CD14-positive monocyte (primary cell): Measurements from ENCODE around the gene RETREG3. TPM values are rescaled to one million over a fixed set of nuclear protein-coding genes. Genes with fewer than 3 reads are reported as not detected.

ENCODE experiments used
- DNase-seq, 3 donors: peaks; one replicate each; pipeline ENCODE4 v3.0.0-alpha.2; 2011 to 2022
- H2AFZ ChIP-seq: 2 replicates; pipeline ENCODE4 v1.6.0; 2012; ENCODE audit warnings: mild to moderate bottlenecking, low read depth, low read length, inconsistent platforms; ENCODE audit not compliant: insufficient read depth, poor library complexity, severe bottlenecking
- H3K27ac ChIP-seq, 2 donors: 1 replicate in 1 of 2; 2 replicates in 1 of 2; pipeline ENCODE4 v1.5.1; 2012 to 2013; ENCODE audit warnings: low read length in 2 of 2, control low read depth in 1 of 2, inconsistent platforms in 1 of 2, low read depth in 1 of 2, mild to moderate bottlenecking in 1 of 2
- H3K27me3 ChIP-seq, 2 donors: one replicate each; pipeline versions ENCODE4 v1.6.0 to v1.6.1; 2011 to 2013; ENCODE audit warnings: low read length in 2 of 2; ENCODE audit not compliant: control insufficient read depth in 2 of 2, insufficient read depth in 2 of 2
- H3K36me3 ChIP-seq, 2 donors: replicated peaks in 1 of 2; 1 replicate in 1 of 2; 2 replicates in 1 of 2; pipeline versions ENCODE4 v1.5.1 to v1.6.1; 2012 to 2013; ENCODE audit warnings: low read length in 2 of 2, control low read depth in 1 of 2, inconsistent platforms in 1 of 2, mild to moderate bottlenecking in 1 of 2; ENCODE audit not compliant: insufficient read depth in 2 of 2, control insufficient read depth in 1 of 2
- H3K4me1 ChIP-seq, 2 donors: 1 replicate in 1 of 2; 2 replicates in 1 of 2; pipeline versions ENCODE4 v1.5.1 to v1.6.1; 2012 to 2013; ENCODE audit warnings: low read length in 2 of 2, control low read depth in 1 of 2, inconsistent platforms in 1 of 2, mild to moderate bottlenecking in 1 of 2, moderate library complexity in 1 of 2; ENCODE audit not compliant: insufficient read depth in 2 of 2, control insufficient read depth in 1 of 2
- H3K4me2 ChIP-seq: replicated peaks from 2 replicates; pipeline ENCODE3; 2012; ENCODE audit warnings: low read length, moderate library complexity, mild to moderate bottlenecking; ENCODE audit not compliant: poor library complexity, severe bottlenecking; ENCODE audit errors: extremely low read depth
- H3K4me3 ChIP-seq, 3 experiments: fragments of 200-600 bp in 1 of 3; sonication (generic) in 1 of 3; replicated peaks in 1 of 3; 1 replicate in 2 of 3; 2 replicates in 1 of 3; pipeline ENCODE4 v1.5.1; 2011 to 2013; ENCODE audit warnings: low read length in 3 of 3, mild to moderate bottlenecking in 3 of 3, control low read depth in 2 of 3, low read depth in 2 of 3, inconsistent platforms in 1 of 3, moderate library complexity in 1 of 3
- H3K79me2 ChIP-seq: 2 replicates; pipeline ENCODE4 v1.6.0; 2012; ENCODE audit warnings: mild to moderate bottlenecking, control low read depth, inconsistent platforms, low read length, moderate library complexity; ENCODE audit not compliant: insufficient read depth
- H3K9ac ChIP-seq: 2 replicates; pipeline ENCODE4 v1.6.0; 2017; ENCODE audit warnings: low read length, mild to moderate bottlenecking; ENCODE audit not compliant: insufficient read depth, poor library complexity, severe bottlenecking
- H3K9me3 ChIP-seq, 2 donors: replicated peaks in 1 of 2; 1 replicate in 1 of 2; 2 replicates in 1 of 2; pipeline versions ENCODE4 v1.5.1 to v1.6.1; 2012 to 2013; ENCODE audit warnings: low read length in 2 of 2, control low read depth in 1 of 2; ENCODE audit not compliant: control insufficient read depth in 1 of 2, insufficient read depth in 1 of 2
- H4K20me1 ChIP-seq: 2 replicates; pipeline ENCODE4 v1.6.0; 2012; ENCODE audit warnings: mild to moderate bottlenecking, low read length, control low read depth, moderate library complexity; ENCODE audit not compliant: insufficient read depth
- H3K27ac Mint-ChIP-seq, 7 donors: one replicate each; pipeline ENCODE4 v1.8.0; 2020; ENCODE audit warnings: mild to moderate bottlenecking in 7 of 7, mixed read lengths in 7 of 7, moderate library complexity in 6 of 7, inconsistent platforms in 2 of 7
- H3K27me3 Mint-ChIP-seq, 3 donors: one replicate each; pipeline ENCODE4 v1.8.0; 2021 to 2022; ENCODE audit warnings: low read depth in 3 of 3, mild to moderate bottlenecking in 3 of 3, mixed read lengths in 3 of 3, moderate library complexity in 3 of 3, inconsistent platforms in 1 of 3
- H3K36me3 Mint-ChIP-seq, 2 donors: one replicate each; pipeline ENCODE4 v1.8.0; 2020; ENCODE audit warnings: mixed read lengths in 2 of 2, inconsistent platforms in 1 of 2, mild to moderate bottlenecking in 1 of 2
- H3K4me1 Mint-ChIP-seq: one replicate; pipeline ENCODE4 v1.8.0; 2020; ENCODE audit warnings: mild to moderate bottlenecking, mixed read lengths
- H3K4me3 Mint-ChIP-seq, 2 donors: one replicate each; pipeline ENCODE4 v1.8.0; 2020; ENCODE audit warnings: mild to moderate bottlenecking in 2 of 2, mixed read lengths in 2 of 2, moderate library complexity in 1 of 2
- H3K9me3 Mint-ChIP-seq, 7 donors: one replicate each; pipeline ENCODE4 v1.8.0; 2020 to 2022; ENCODE audit warnings: mixed read lengths in 7 of 7, mild to moderate bottlenecking in 6 of 7, moderate library complexity in 6 of 7, inconsistent platforms in 2 of 7
- WGBS: methylation state at CpG from one replicate; pipeline ENCODE4 v1.1.5; 2013; ENCODE audit warnings: missing lambda C conversion rate; ENCODE audit not compliant: insufficient coverage; 5-methylcytosine and 5-hydroxymethylcytosine counted together
- intact Hi-C, 2 donors: fragments of 100-400 bp; cut with micrococcal nuclease; formaldehyde crosslinking; loops; one replicate each; pipeline versions ENCODE4 v1.15.0 to v1.15.1; 2023
- polyA plus RNA-seq, 3 donors: library from polyadenylated mRNA; depleted of rRNA in 1 of 3; unstranded in 2 of 3; stranded (reverse) in 1 of 3; fragments of 300-500 nt in 2 of 3; fragments of >200 nt in 1 of 3; fragmentation: Illumina TruSeq in 2 of 3; gene quantifications; 1 replicate in 2 of 3; 2 replicates in 1 of 3; pipeline ENCODE4 v1.2.3, GENCODE V29; 2012 to 2021
- TF ChIP-seq, protein P1 (sequence below): fragments of 200-600 bp; IDR thresholded peaks from one replicate; pipeline ENCODE4 v1.8.0; 2022; ENCODE audit warnings: antibody characterized with exemption, mild to moderate bottlenecking

RETREG3 gene
- polyA plus RNA-seq, 3 donors = 34.0 to 69.9 (median 69.9) TPM

DNA sequence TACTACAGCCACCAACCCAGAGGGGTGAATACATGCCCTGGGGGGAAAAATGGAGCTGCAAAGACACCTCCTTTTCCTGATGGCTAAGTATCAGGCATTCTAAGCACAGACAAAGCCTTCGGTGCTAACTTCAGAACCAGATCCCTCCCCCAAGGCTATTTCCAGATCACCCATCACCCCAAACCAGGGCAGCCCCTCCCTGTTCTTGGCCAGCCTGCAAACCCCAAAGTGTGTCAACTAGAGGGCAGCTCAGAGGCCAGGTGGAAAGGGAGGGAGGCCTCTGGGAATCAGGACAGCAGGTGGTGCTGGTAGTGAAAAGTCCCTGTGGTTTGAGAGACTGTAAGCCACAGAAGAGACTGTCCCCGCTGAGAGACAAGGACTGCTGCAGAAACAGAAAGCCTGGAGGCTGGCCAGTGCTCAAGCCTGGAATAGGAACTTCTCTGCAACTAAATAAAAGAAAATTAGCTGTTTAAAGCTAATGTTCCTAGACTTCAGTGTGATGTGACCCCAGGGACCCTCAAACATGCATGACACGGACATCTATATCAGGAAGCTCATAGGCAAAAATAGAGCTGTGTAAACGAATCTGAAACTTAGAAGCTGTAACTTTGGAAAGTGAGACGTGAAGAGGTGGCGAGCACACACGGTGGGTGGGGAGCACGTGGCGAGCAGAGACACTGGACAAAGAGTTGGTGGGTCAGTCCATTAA lies 9.4 kb upstream of the RETREG3 start:
- no peaks in the 10 kb centered on the region for H3K79me2 ChIP-seq
- H2AFZ ChIP-seq = no peak overlapping the region
- H3K9ac ChIP-seq = no peak overlapping the region
- no peak overlapping the region for H3K27ac Mint-ChIP-seq
- H3K4me2 ChIP-seq = no peak overlapping the region
- H3K27ac ChIP-seq = no peak overlapping the region
- H3K27me3 ChIP-seq = no peaks in the 10 kb centered on the region
- peaks cover 0 to 3% (median 0%) of the 10 kb centered on the region in 3 donors for H3K27me3 Mint-ChIP-seq
- no peaks in the 10 kb centered on the region for H3K9me3 Mint-ChIP-seq
- peaks cover 17 to 24% of the 10 kb centered on the region in 2 donors for H3K36me3 ChIP-seq
- peaks cover 22 to 25% of the 10 kb centered on the region in 2 donors for H3K36me3 Mint-ChIP-seq
- TF ChIP-seq, protein P1, sequence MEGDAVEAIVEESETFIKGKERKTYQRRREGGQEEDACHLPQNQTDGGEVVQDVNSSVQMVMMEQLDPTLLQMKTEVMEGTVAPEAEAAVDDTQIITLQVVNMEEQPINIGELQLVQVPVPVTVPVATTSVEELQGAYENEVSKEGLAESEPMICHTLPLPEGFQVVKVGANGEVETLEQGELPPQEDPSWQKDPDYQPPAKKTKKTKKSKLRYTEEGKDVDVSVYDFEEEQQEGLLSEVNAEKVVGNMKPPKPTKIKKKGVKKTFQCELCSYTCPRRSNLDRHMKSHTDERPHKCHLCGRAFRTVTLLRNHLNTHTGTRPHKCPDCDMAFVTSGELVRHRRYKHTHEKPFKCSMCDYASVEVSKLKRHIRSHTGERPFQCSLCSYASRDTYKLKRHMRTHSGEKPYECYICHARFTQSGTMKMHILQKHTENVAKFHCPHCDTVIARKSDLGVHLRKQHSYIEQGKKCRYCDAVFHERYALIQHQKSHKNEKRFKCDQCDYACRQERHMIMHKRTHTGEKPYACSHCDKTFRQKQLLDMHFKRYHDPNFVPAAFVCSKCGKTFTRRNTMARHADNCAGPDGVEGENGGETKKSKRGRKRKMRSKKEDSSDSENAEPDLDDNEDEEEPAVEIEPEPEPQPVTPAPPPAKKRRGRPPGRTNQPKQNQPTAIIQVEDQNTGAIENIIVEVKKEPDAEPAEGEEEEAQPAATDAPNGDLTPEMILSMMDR = no peak
- H3K9me3 ChIP-seq = no peaks in the 10 kb centered on the region
- no peaks in the 10 kb centered on the region for H4K20me1 ChIP-seq
- no peak for DNase-seq
- no peak overlapping the region for H3K4me3 ChIP-seq
- no peak overlapping the region for H3K4me3 Mint-ChIP-seq
- H3K4me1 ChIP-seq = no peaks in the 10 kb centered on the region
- 65% methylated on average over 8 of the region's 9 CpGs for WGBS
- intact Hi-C loops = no loop called here
- peaks cover 2% of the 10 kb centered on the region for H3K4me1 Mint-ChIP-seq

DNA sequence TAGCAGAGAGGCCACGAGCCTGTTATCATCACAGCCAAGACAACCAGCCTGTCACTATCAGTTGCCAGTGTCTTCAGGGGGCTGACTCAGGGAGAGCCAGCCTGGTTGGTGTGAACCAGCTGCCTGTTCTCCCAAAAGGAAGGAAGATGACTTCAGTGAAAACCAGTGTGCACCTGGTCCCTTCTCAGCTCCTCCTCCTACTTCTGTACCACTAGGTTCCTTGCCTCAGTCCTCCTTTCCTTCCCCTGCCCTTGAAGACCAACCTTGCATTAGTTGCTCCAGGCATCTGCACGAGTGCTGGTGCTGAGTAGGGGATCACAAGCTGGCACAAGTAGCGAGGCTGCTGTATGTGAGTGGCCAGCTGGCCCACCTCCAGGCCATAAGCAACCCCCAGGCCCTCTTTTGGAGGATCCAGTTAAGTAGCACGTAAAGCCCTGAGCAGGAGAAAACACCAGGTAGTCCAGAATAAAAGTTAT lies 8.8 kb upstream of the RETREG3 start:
- Mint-ChIP-seq H3K4me3 (no peak overlapping the region), H3K36me3 (peaks cover 26 to 31% of the 10 kb centered on the region in 2 donors), H3K27ac (no peak overlapping the region), H3K27me3 (peaks cover 0 to 3% (median 0%) of the 10 kb centered on the region in 3 donors), H3K4me1 (peaks cover 2% of the 10 kb centered on the region), H3K9me3 (no peaks in the 10 kb centered on the region)
- H3K9ac ChIP-seq = no peak overlapping the region
- H3K4me1 ChIP-seq = no peaks in the 10 kb centered on the region
- H3K27ac ChIP-seq = no peak overlapping the region
- H3K9me3 ChIP-seq = no peaks in the 10 kb centered on the region
- peaks cover 21 to 30% of the 10 kb centered on the region in 2 donors for H3K36me3 ChIP-seq
- no peaks in the 10 kb centered on the region for H3K79me2 ChIP-seq
- intact Hi-C loops = no loop called here
- 50% methylated on average over 1 of the region's 4 CpGs for WGBS
- TF ChIP-seq, protein P1 = no peak
- H3K27me3 ChIP-seq = no peaks in the 10 kb centered on the region
- H4K20me1 ChIP-seq = no peaks in the 10 kb centered on the region
- no peak for DNase-seq
- no peak overlapping the region for H3K4me3 ChIP-seq
- H3K4me2 ChIP-seq = no peak overlapping the region
- no peak overlapping the region for H2AFZ ChIP-seq
